Midbrain (tissue), 1 donor: Measurements from ENCODE around the gene SLC25A43.
A peak's percentile ranks its signal among the peaks of the same experiment; 100 is the strongest.
"Not testable (repeated sequence)": the region's sequence is repeated elsewhere in the genome, so short reads cannot be mapped to it uniquely, and the experiment has no call there.

ENCODE experiments used
- DNase-seq: peaks from one replicate; lab custom pipeline; 2025; lab: John Stamatoyannopoulos, UW

SLC25A43 gene

DNA sequence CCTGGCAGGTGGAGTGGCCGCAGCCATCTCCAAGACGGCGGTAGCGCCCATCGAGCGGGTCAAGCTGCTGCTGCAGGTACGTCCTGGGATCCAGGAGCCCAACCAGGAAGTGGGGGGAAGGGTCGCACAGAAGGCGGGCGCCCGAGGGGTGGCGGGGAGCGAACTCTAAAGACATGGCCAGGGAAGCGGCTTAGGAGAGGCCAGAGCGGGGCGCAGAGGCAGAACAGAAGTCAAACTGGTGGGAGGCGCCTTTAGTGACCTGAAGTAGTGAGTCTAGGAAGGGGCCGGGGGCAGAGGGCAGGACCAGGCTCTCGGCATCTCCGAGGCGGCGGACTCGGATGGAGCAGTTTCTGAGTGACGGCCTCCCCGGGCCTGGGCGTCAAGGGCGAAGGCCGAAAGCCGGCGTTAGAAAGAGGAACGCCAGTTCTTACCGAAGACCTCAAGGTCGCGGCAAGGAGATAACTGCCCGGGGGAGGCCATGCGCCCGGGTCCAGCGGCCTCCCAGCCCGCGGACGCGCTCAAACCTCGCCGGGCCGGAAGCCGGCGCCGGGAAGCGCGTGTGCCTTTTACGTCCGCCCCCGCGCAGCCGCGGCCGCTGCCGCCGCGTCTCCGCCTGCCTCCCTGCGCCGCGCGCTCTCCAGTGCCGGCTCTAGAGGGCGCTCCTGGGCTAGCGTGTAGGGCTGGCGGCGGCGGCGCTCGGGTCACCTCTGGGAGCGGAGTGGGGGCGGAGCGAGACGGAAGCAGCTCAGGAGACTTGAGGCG lies 69.6 kb downstream of the SLC25A43 start:
- DNase-seq = peak; percentile 82

DNA sequence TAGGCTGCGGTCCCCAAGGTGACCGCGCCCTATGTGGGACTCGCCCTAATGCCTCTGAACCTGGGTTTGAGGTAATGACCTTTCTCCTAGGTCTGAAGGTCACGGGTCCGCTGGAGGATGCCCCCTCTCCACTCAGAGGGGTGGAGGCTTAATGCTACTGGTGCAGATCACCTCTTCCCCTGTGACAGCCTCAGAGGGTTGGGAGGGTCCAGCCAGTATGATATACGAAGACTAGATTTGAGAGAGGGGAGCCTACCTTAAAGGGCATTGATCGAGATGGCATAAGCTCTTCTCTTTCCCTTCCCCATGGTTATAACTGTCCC lies 70.1 kb downstream of the SLC25A43 start:
- DNase-seq = no peak

GRCh38 chrX:119474615-119475388 lies 75.7 kb downstream of the SLC25A43 start:
- no peak for DNase-seq

DNA sequence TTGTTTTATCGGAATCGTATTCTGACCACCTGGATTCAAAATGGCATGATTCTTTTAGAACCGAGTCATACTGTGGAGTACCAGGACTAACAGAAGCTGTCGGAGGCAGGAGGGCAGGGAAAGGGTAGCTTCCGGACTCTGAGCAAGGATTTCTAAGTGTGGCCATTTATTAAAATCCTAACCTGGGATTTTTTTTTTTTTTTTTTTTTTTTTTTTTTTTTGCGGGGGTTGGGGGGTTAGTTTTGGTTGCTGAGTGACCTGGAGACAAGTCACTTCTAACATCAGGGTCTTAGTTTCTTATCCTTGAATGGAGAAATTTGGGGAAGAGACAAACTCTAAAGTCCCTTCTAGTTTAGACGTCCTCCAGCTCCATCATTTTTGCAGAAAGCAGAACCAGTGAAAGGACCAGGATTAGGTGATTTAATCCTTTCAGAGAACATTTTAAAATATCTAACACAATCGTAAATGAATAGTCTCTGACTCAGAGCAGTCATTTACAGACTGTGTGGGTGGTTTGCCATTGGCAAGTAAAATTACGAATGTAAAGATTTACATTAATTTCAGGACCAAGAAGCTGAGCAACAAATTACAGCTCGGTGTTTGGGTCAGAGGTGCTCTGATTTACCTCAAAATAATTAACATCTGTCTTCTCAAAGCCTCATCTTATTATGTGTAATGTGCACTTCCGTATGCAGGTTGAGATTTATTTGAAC lies 76.4 kb downstream of the SLC25A43 start:
- DNase-seq = no peak

- no peak for DNase-seq
Observed at GRCh38 chrX:119477812-119478232, 78.7 kb downstream of the SLC25A43 start.

DNA sequence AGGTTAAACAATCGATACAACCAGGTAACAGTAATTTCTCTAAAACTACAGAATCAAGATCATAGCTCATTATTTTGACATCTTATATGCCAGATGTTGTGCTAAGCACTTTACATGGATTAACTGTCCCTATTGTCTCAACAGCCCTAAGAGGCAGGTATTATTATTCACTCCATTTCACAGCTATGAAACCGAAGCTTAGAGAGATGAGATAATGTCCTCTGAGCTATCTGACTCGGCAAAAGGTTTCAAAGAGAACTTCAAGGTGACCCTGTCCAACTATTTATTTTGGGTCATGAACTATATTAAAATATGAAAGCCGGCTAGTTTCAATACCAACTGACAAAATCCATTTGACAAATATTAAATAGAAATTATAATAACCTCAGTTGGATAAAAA lies 79.4 kb downstream of the SLC25A43 start:
- no peak for DNase-seq

DNA sequence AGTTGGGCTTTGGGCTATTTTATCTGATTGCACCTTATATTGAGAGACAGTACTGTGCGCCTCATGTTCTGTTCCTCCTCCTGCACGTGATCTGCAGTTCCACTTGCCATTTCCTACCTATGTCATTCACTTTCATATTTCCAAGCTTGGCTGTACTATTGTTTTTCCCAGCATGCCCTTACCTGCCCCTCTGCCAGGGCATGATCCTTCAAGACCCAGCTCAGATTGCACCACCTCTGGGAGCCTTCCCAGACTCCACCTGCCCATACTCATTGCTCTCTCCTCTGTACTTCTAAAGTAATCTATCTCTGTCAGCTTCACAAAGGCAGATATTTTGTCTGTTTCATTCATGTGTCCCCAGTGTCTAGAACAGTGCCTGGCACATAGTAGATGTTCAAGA lies 80.7 kb downstream of the SLC25A43 start:
- no peak for DNase-seq

DNA sequence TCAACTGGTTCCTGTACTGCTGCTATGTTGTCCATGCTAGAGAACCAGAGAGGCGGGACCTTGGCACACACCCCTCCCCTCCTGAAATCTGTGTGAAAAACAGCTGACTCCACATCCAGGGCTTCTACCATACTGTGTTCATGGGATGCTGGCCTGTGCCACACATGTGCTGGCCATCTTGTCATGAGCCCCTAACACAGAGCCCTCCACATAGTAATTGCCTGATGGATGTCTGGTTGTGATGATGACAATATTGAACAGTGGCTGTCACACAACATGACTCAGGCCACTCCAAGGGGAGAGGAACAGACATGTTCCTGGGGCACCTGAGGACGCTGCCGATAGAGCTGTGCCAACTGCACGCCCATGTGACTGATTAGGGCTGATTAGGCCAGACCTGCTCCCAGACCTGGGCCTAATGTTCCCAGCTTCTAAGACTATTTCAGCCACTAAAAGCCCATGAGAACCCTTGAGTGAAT lies 82.2 kb downstream of the SLC25A43 start:
- DNase-seq = no peak

GRCh38 chrX:119482041-119482440 lies 82.9 kb downstream of the SLC25A43 start:
- DNase-seq = no peak

GRCh38 chrX:119482481-119483480 lies 83.6 kb downstream of the SLC25A43 start:
- DNase-seq = peak; percentile 25

GRCh38 chrX:119486745-119487144 lies 87.6 kb downstream of the SLC25A43 start:
- no peak for DNase-seq

- DNase-seq = not testable (repeated sequence)
Observed at GRCh38 chrX:119487766-119488165, 88.6 kb downstream of the SLC25A43 start.

GRCh38 chrX:119488749-119489148 lies 89.6 kb downstream of the SLC25A43 start:
- peak; percentile 11 for DNase-seq

DNA sequence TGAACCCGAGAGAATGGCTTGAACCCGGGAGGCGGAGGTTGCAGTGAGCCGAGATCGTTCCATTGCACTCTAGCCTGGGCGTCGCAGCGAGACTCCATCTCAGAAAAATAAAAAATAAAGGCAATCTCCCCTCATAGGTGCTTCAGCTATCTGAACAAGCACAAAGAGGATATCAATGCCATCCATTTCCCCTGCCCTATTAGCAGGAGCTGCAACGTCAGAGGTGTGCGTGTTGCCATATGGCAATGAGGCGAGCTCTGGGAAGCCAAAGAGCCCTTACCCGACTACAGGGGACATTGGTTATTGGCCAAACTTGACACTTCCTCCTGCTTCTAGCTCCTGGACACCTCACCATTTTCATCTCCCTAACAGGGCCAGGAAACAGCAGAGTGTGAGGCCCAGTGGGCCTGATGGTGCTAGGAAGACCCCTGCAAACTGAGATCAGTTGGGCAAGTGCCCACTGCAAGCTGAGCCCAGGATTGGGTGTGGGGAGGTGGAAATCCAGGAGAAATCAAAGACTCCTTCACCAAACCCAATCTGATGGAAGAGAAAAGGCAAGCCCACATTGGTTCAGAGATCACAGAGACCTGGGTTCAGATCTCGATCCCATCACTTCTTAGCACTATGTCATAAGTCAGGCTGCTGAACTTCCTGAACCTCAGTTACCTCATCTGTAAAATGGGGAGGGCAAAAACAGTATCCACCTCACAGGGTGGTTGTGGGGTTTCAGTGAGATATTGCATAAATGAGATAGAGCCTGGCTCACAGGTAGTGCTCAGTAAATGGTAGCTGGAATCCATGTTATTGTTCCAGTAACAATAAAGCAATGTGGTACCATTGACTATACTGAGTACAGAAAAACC lies 90.3 kb downstream of the SLC25A43 start:
- DNase-seq = no peak

DNA sequence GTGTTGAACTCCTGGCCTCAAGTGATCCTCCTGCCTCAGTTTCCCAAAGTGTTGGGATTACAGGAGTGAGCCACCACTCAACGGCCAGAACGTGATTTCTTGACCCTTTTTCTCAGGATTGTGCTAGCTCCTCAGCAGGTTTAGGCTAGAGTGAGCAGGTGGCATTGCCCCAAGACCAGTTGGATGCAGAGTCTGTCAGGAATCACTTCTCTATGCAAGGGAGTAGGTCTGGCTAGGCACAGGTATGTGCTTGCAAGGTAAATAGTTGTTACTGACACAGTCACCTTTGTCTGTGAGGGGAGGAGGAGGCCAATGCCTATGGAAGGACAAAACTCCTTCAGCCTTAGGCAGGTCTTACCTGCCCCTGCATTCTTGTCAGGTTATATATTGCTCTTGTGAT lies 93.3 kb downstream of the SLC25A43 start:
- no peak for DNase-seq

- not testable (repeated sequence) for DNase-seq
Observed at GRCh38 chrX:119493851-119494495, 94.8 kb downstream of the SLC25A43 start.

GRCh38 chrX:119495734-119496726 lies 96.9 kb downstream of the SLC25A43 start:
- no peak for DNase-seq

- no peak for DNase-seq
Observed at GRCh38 chrX:119497185-119497584, 98.0 kb downstream of the SLC25A43 start.
